HL-60 (cell line): ENCODE measurements around the gene FITM2.

ENCODE experiments used
- CTCF ChIP-seq: IDR thresholded peaks from one replicate; pipeline ENCODE4 v1.5.1; 2011; ENCODE audit warnings: low read length, control low read depth, inconsistent platforms; ENCODE audit not compliant: insufficient read depth
- GABPA ChIP-seq: IDR thresholded peaks from 2 replicates; pipeline ENCODE4 v1.6.1; 2012; ENCODE audit warnings: low read depth
- POLR2AphosphoS5 ChIP-seq: IDR thresholded peaks from 2 replicates; pipeline ENCODE4 v1.6.1; 2012; ENCODE audit warnings: low read depth

DNA sequence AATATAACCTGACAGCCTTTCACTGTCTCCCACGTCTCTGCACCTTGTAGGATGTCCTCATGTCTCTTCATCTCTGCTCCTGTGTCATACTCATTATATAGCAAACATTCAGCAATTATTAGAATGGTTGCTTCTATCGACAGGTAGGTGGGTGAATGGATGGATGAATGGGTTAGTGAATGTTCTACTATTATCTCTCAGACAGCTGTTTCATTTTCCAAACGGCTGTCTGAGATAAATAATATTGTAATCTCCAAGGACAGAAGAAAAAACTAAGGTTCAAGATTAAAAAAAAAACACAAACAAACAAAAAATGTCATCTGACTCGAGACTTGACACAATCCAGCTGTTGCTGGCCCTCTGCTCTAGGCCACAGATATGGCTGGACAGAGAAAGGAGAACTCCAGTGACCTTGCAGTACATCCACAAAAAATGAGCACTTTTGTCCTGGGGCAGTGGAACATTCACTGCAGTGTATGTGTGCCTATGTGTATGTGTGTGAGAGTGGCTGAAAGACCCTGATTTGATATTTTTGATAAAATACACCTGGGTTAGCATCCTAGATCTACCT lies 46.6 kb upstream of the FITM2 start:
- no peak for TF ChIP-seq CTCF
- TF ChIP-seq POLR2AphosphoS5: no peak
- no peak for TF ChIP-seq GABPA
